Fibroblast of skin of left quadriceps (primary cell): ENCODE measurements around the gene FGF7.
"Not testable (repeated sequence)": the region's sequence is repeated elsewhere in the genome, so short reads cannot be mapped to it uniquely, and the experiment has no call there.

Experiments
- DNase-seq, 2 experiments: peaks; one replicate each; pipeline ENCODE4 v3.0.0-alpha.2; 2013; ENCODE audit warnings: low read depth in 2 of 2

The FGF7 gene

DNA sequence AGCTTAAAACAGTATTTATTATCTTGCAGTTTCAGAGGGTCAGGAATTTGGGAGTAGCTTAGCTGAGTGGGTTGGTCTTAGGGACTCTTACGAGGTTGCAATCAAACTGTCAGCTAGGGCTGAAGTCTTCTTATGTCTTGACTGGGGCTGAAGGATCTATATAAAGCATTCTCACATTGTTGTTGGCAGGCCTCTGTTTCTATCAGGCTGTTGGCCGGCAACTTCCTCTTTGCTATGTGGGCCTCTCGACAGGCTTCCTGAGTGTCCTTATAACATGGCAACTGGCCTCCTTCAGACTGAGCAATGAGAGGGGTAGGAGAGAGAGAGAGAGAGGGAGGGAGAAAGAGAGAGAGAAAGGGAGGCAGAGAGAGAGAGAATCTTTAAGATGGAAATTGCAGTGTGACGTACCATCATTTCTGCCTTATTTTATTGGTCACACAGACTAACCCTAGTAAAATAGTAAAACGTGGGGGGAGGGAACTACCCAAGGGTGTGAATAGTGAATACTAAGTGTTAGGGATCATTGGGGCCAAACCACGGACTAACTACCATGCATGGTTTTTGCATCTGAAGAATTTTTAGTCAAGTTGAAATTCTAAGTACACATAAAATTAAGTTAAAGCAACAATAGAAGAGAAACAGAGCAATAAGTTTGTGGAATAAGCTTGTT lies 16.1 kb downstream of the FGF7 start:
- no peak for DNase-seq

DNA sequence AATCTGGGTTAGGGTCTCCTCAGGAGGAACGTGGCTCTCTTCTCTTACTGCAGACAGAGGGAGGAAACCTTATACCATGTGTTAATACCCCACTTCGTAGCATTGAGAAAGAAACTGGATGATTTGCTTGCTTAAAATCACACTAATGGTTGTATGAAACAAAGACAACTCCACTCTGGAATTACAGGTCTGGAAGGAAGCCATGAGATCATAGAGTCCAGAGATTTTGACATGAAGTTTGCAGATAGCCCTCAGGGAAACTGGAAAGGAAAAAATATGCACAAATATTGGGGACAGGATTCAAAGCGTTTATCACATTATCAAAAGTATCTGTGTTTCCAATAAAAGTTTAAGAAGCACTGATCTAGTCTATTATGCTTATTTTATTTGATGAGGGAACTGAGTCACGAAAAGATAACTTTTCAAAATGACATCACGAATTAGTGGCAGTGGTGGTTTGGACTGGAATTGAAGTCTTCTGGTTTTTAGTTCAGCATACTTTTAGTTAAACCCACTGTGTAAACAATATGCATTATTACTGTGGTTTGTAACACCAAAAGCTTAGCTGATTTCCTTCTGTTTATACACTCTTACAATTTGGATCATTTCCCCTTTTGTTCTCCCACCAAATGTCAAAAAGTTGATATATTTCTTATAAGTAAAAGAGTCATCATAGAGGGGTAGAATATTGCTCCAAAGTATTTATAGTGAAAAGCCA lies 16.8 kb downstream of the FGF7 start:
- DNase-seq, result no peak

DNA sequence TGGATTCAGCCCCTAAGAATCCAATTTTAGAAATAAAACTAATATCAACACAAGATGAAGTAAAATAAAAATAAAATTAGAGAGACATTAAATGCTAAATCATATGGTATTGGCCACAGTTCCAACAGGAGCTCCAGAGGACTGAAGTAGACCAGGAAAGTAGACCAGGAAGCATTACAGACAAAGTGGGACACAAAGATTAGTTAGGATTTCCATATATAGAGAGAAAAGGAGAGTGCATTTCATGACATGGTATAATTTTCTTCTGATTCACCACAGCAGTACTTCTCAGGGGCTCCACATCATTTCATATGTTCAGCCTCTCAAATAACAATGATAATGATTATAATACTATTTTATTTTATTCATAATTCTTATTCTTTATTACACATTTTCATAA lies 18.3 kb downstream of the FGF7 start:
- no peak for DNase-seq

DNA sequence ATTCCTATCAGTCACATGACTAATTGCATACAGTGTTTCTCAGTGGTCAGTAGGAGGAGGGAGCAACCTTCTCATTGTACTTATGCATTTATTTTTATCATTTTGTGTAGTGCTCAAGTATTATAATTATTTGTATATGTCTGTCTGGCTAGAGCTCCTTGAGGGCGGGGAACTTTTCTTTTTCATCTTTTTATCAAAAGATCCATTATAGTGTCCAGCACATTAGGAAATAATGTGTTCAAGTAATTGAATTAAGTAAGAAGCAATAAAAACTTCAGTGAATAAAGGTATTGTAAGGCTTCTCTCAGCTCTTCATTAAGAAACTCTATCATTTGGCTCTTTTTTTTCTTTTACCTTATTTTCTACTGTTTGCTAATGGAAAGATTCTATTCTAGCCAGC lies 18.8 kb downstream of the FGF7 start:
- DNase-seq, result no peak

DNA sequence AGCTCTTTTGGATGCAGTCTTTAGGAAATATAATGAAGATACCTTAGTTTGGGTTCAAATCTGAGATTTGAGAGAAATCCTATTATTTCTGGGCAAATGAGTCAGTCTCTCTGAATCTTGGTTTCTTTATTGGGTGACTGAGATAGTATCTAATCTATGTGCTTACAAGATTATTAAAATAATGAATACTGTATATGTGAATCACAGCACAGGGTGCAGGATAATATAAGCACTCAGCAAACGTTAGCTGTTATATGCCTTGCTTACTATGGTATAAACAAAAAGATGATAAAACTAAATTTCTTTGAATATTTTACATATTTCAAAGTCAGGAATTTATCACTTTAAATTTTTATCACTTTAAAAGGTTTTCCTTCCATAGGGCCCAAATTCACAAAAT lies 29.6 kb downstream of the FGF7 start:
- no peak for DNase-seq

DNA sequence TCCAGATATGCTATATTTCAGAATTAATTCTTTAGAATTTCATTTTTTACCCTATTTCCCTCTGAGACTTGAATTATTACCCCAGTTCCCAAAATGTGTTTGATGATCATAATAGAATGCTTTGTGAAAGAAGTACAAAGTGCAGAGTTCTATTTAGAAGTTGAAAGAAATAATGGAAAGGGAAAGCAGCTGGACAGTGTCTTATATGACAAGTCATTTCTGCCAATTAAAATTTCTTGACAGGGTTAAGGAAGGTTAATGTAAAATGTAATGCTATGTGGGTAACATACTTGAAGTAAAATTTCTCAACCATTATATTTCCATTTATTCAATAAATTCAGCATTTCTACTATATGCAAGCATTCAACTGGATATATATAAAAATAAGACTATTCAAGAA lies 33.1 kb downstream of the FGF7 start:
- DNase-seq, result no peak

DNA sequence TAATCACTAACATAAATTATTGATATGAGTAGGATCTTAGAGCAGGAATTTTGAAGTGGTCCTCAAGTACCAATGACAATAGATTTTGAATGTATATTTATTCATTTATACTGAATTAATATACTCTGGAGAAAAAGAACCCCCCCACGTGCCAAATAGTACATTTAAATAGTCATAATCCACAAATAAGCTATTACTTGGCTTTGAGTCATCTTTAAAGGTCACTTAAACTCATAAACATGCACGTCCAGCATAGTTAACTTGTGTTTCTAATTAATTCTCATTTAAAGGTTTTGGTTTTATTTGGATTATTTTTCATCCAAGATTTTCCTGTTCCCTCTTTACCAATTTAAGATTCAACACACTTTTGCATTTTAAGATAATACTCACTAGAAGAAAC lies 35.1 kb downstream of the FGF7 start:
- DNase-seq, result no peak

DNA sequence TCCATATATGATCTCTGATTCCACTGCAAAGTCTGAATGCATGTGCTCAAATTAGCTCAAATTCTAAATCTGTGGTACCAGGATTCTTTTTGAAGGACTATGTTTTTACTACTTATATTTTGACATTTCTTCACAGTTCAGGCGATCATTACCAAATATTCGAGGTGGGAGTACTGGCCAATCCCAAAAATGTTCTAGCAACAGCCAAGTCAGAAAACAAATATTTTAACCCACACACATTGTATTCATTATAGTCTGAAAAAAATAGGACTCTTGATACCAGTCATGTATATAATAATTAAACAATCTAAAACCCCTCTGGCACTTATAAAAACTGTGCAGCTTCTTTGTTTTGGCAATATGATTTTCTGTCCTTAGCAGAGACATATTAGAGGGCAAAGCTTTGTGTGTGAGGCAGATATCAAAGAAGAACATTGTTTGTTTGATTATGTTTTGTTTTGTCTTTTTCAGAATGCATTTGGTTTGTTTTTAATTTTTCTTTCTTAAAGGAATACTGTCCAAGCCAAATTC lies 37.4 kb downstream of the FGF7 start:
- DNase-seq, result no peak

DNA sequence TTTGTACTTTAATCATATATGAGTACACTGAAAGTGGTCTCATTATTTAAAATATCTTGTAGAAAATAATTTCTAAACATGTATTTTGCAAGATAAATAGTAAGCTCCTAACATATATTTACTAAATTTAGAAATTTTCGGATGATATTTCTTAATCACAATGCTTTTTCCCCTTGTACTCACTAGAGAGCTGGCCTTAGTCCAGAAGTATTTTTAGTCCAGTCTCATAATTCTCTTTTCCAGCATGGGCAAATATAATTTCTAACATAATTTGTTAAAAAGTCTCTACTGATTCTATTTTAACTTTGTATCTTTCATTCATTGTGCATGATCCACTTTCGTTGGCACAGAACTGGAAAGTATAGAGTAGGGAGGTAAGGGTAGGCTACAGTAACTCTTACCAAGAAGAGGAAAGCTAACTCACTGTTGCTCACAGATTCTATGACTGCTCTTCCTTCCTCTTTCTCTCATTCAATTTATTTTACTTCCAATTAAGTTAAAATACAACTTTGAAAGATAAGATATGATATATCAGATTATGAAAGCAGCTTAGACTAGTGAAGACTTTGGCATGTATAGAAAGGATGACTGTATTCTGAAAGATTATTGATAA lies 39.3 kb downstream of the FGF7 start:
- DNase-seq, result no peak

DNA sequence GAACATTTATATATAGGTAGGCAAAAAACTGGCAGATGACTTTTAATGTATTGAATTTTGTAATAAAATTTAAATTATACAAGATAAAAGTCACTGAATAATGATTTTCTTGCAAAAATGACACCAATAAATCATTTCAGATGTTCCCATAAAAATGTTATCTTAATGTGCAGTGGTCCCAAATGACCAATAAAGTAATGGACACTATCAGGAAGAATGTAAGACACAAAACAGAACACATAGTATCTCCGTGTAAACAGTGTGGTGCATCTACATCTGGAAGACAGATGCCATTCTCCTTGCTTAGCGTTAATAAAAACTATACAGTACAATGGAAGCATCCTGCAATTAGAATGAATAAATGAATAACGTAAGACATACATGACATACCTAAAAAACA lies 41.5 kb downstream of the FGF7 start:
- peak; percentile 54 to 60 for DNase-seq

DNA sequence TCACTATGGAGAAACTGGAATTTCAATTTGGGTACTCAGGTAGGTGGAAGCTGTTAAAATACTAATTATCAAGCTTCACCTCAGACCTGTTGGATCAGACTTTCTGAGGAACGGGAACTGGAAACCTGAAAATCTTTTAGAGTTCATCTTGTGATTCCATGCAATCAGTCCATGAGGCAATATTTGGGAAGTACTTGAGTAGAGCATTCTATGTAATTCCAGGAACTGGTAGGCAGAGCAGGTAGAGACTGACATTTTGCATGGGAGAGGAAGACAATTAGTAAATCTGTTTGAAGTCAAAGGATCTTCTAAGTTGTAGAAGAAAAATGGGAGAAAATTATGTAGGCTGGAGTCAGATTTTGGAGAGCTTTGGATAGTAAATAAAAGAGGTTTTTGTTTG lies 43.1 kb downstream of the FGF7 start:
- no peak for DNase-seq

DNA sequence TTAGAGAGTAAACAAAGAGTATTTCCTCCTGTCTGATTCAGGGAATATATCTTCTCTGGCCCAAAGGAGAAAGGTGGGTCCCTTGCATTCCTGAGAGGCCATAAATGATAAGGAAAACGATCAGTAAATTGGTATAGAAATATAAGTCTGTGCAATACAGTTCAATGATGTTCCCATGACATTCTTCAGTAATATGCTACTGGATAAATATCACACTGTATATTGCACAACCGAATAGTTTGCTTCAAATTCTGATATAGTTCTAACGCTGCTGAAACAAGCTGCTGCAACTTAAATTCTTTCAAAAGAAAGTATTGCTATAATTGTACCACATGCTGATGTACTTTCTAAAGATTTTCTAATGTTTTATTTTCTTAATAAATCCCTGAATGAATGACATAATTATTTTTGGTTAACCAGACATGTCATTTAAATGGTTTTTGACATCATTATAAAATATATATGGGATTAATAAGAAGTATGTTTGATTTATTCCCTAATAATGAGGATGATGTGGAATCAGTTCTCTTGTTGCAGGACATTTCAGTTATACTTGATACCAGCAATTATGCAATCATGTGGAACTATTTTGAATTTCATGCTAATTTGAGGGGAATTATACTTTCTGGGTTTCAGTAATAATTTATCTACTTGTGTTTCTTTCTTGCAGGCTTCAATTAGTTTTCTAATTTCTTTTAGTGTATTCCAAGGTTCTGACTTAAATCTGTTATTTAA lies 44.9 kb downstream of the FGF7 start:
- no peak for DNase-seq

DNA sequence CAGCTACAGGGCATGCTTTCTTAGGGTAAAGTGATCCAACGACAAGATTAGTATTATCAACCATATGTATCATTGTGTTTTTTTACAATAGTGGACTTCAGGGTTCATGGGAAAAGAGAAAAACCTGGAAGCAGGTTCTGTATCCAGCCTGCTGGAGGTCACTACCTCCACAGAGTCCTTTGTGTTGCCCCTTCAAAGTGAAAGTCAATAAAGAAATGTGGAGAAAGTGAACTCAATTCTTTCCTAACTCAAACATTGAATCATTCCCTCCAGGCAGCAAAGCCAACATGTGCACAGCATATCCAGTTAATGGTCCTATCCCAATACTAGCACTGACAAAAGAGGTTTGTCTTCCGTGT lies 45.4 kb downstream of the FGF7 start:
- no peak for DNase-seq

DNA sequence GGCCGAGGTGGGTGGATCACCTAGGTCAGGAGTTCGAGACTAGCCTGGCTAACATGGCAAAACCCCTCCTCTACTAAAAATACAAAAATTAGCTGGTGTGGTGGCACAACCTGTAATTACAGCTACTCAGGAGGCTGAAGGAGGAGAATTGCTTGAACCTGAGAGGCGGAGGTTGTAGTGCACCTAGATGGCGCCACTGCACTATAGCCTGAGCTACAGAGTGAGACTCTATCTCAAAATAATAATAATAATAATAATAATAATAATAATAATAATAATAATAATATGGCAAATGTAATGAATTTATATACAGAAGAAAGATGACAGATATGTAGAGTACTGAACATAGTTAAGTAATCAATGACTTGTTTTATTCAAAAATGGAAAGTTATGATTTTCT lies 48.2 kb downstream of the FGF7 start:
- DNase-seq, result not testable (repeated sequence)

DNA sequence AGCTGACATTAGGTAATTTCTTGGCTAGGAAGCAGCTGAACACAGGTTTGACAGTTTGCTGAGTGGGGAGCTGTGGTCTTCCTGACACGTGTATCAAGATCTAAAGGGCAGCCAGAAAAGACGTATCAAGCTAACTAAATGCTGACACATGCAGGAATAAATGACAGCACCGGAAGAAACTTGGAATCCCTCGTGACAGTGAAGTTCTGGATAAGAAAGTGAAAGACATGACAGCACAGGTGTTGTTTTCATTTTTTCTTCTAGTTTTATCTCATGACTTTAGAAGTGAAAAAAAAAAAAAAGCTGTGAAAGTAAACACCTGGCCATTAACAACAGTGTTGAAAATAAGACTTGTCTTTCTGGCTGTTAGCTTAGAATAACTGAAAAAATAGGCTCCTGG lies 48.7 kb downstream of the FGF7 start:
- DNase-seq, result no peak

DNA sequence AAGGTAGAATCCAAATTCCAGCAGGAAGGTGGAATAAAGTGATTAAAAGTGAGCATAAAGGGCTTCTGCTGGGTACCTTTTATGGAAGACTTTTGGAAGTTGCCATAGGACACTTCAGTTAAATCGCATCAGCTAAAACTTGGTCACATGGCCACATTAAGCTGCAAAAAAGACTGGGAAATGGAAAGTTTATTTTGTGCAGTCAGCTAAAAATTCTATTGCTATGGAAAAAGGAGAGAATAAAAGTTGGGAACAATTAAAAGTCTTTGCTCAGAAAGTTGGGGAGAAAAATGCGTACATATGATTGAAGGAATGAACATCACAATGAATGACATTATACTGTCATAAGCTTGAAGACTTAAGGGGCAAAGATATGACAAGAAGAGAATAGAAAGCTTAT lies 49.3 kb downstream of the FGF7 start:
- no peak for DNase-seq

DNA sequence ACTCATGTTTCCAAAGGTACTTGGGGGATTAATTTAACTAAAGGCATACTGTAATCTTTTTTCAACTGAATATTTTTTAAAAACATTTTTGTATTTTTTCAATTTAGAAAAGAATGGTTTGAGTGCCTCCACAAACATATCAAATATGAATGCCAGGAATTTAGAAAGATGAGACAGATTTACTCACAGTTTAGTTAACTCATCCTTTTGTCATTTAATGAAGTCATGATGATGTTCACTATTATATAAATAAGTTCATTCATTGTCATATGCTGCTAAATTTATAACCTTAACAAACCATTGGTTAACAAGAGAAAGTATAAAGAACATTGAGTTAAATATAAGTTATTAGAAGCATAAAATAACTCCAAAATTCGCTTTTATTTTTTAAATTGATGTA lies 50.0 kb downstream of the FGF7 start:
- DNase-seq, result no peak

DNA sequence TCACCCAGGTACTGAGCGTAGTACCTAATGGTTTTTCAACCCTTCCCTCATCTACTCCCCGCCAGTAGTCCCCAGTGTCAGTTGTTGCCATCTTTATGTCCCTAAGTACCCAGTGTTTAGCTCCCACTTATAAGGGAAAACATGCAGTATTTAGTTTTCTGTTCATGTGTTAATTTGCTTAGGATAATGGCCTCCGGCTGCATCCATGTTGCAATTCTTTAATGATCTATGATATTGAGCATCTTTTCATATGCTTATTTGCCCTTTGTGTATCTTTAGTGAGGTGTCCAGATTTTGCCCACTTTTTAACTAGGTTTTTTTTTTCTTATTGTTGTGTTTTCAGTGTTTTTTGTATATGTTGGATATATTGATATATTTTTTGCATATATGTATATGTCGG lies 55.0 kb downstream of the FGF7 start:
- DNase-seq, result not testable (repeated sequence)

DNA sequence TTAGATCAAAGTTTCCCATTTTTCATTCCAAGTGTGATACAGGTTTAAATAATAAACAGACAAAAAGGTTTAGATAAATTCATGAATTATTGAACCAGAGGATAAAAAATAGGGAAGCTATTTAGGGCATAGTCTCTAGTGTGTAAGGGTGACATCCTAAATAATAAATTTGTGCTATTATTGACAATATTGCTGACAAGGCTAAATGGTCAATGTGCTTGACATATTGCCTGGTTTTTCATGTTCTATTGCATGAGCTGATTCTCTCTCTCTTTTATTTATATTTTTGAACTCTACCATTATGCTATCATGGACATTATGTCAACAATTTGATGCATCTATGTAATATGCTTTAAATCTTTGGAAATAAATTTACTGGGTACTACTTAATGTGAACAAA lies 55.9 kb downstream of the FGF7 start:
- DNase-seq, result not testable (repeated sequence)

DNA sequence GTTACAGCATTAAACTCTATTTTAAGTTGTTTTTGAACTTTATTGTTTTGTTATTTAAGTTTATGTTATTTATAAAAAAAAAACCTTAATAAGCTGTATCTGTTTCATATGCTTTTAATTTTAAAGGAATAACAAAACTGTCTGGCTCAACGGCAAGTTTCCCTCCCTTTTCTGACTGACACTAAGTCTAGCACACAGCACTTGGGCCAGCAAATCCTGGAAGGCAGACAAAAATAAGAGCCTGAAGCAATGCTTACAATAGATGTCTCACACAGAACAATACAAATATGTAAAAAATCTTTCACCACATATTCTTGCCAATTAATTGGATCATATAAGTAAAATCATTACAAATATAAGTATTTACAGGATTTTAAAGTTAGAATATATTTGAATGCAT lies 62.4 kb downstream of the FGF7 start:
- DNase-seq, result not testable (repeated sequence)

DNA sequence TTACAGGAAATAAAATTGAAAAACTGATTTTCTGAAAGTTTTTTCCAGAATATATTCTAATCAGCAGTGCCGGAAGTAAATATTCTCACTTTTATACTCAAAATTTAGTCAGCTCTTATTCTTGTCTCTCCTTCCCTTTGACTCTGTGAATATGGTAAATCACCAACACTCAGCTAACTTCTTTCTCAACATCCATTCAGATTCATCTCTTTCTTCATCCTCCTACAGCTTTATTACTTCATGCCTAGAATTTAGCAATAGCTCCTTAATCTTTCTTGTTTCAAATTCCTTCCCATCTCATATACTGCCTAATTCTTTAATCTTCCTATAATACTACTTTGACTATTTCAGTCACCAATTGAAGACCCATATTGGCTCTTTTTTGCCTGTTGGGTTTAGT lies 67.9 kb downstream of the FGF7 start:
- DNase-seq, result no peak

DNA sequence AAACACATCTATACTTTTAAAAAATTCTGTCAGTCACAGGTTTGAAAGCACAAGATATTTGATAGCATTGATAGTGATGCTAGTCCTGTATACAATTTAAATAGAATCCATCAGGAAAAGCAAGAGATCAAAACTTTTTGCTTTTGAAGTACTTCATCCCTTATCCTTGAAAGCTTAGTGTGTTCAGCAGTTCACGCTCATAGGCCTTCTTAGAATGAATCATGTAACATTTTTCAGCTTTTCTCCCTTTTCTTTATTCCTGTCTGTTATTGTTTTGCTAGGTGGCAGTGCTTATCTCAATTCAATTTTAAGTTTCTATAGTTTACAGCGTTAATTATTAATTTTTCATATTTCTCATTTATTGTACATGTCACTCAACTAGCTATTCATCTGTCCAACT lies 69.1 kb downstream of the FGF7 start:
- DNase-seq, result no peak
